Endothelial cell of umbilical vein (primary cell): ENCODE results near the gene H2BW1. TPM values are rescaled to one million over a fixed set of nuclear protein-coding genes. Genes with fewer than 3 reads are reported as not detected.
"Not testable (repeated sequence)": the region's sequence is repeated elsewhere in the genome, so short reads cannot be mapped to it uniquely, and the experiment has no call there.

Source experiments
- BruUV-seq: library from RNA; stranded (reverse); fragments of 400-500 nt; replicated peaks from 2 replicates; lab custom pipeline; 2021; lab: Mats Ljungman, UMichigan
- CTCF ChIA-PET: fragments of 300-600, 350-600 bp; sonication (Branson Sonifier 250); formaldehyde crosslinking; loops from one replicate; lab custom pipeline; 2021; ENCODE audit warnings: antibody characterized with exemption, inconsistent platforms; lab: Charles Lee
- POLR2A ChIA-PET: fragments of 300-600, 350-600 bp; sonication (Branson Sonifier 250); formaldehyde crosslinking; loops from one replicate; lab custom pipeline; 2021; ENCODE audit warnings: antibody characterized with exemption, inconsistent platforms; lab: Charles Lee
- DNase-seq: peaks from one replicate; pipeline ENCODE4 v3.0.0-alpha.2; 2011; ENCODE audit warnings: low read depth, low spot score
- FAIRE-seq: peaks from 2 replicates; lab custom pipeline; 2011; peaks lifted over from hg19 to GRCh38; lab: Jason Lieb, UNC
- H2AFZ ChIP-seq: 2 replicates; pipeline ENCODE4 v1.6.0; 2012; ENCODE audit warnings: low read depth, low read length, control low read depth, inconsistent platforms
- H3K27ac ChIP-seq: 2 replicates; pipeline ENCODE4 v1.5.1; 2011; ENCODE audit warnings: low read depth, mild to moderate bottlenecking, control low read depth, low read length, moderate library complexity; ENCODE audit not compliant: insufficient read depth
- H3K27me3 ChIP-seq, 2 experiments: 2 replicates each; pipeline versions ENCODE4 v1.6.0 to v1.6.1; 2011; ENCODE audit warnings: low read length in 2 of 2, mixed read lengths in 1 of 2; ENCODE audit not compliant: control insufficient read depth in 2 of 2, insufficient read depth in 2 of 2
- H3K36me3 ChIP-seq, 2 experiments: 2 replicates in 1 of 2; 3 replicates in 1 of 2; pipeline ENCODE4 v1.5.1; 2011; ENCODE audit warnings: low read length in 2 of 2, mild to moderate bottlenecking in 1 of 2, moderate library complexity in 1 of 2; ENCODE audit not compliant: control insufficient read depth in 2 of 2, insufficient read depth in 2 of 2; ENCODE audit errors: extremely low read depth in 1 of 2
- H3K4me1 ChIP-seq: 3 replicates; pipeline ENCODE4 v1.5.1; 2011; ENCODE audit warnings: mild to moderate bottlenecking, low read length; ENCODE audit not compliant: control insufficient read depth, insufficient read depth; ENCODE audit errors: extremely low read depth
- H3K4me2 ChIP-seq: 2 replicates; pipeline ENCODE4 v1.6.1; 2011; ENCODE audit warnings: low read length, control low read depth, mixed read lengths; ENCODE audit not compliant: insufficient read depth
- H3K4me3 ChIP-seq, 3 experiments: fragments of 200-600 bp in 1 of 3; sonication (generic), shearing (Covaris generic) in 1 of 3; replicated peaks in 1 of 3; 2 replicates each; pipeline ENCODE4 v1.5.1; 2011 to 2016; ENCODE audit warnings: control low read depth in 3 of 3, low read length in 3 of 3, mild to moderate bottlenecking in 2 of 3, inconsistent platforms in 1 of 3, low read depth in 1 of 3, moderate library complexity in 1 of 3; ENCODE audit not compliant: insufficient read depth in 1 of 3
- H3K79me2 ChIP-seq: 2 replicates; pipeline ENCODE4 v1.6.0; 2012; ENCODE audit warnings: low read length, inconsistent platforms; ENCODE audit not compliant: control insufficient read depth, insufficient read depth
- H3K9ac ChIP-seq: replicated peaks from 2 replicates; pipeline ENCODE3; 2011; ENCODE audit warnings: low read length, control low read depth; ENCODE audit not compliant: insufficient read depth; ENCODE audit errors: extremely low read depth
- H3K9me1 ChIP-seq: replicated peaks from 3 replicates; pipeline ENCODE4 v1.6.0; 2011; ENCODE audit warnings: mild to moderate bottlenecking, low read length; ENCODE audit not compliant: control insufficient read depth, insufficient read depth; ENCODE audit errors: extremely low read depth
- H3K9me3 ChIP-seq: replicated peaks from 2 replicates; pipeline ENCODE4 v1.5.1; 2012; ENCODE audit warnings: low read length, inconsistent platforms; ENCODE audit not compliant: control insufficient read depth, insufficient read depth
- H4K20me1 ChIP-seq: replicated peaks from 2 replicates; pipeline ENCODE3; 2011; ENCODE audit warnings: mild to moderate bottlenecking, low read length; ENCODE audit not compliant: control insufficient read depth, insufficient read depth; ENCODE audit errors: extremely low read depth
- EZH2 ChIP-seq: IDR thresholded peaks from 2 replicates; pipeline ENCODE4 v1.6.1; 2012; ENCODE audit warnings: borderline replicate concordance, low read depth, mild to moderate bottlenecking, moderate library complexity, low read length, inconsistent platforms; ENCODE audit not compliant: severe bottlenecking
- FOS ChIP-seq: IDR thresholded peaks from 2 replicates; pipeline ENCODE4 v1.6.1; 2011; ENCODE audit warnings: mild to moderate bottlenecking, low read length, moderate library complexity, borderline replicate concordance; ENCODE audit not compliant: insufficient read depth
- GATA2 ChIP-seq: IDR thresholded peaks from 2 replicates; pipeline ENCODE4 v1.7.0; 2011; ENCODE audit warnings: low read depth, mild to moderate bottlenecking, moderate library complexity, mixed read lengths, low read length; ENCODE audit not compliant: insufficient read length, insufficient read depth
- JUN ChIP-seq: IDR thresholded peaks from 2 replicates; pipeline ENCODE4 v1.6.1; 2011; ENCODE audit warnings: borderline replicate concordance, low read depth; ENCODE audit not compliant: insufficient read length, insufficient read depth
- MAX ChIP-seq: IDR thresholded peaks from 2 replicates; pipeline ENCODE4 v1.6.1; 2011; ENCODE audit not compliant: insufficient read depth, insufficient read length
- MYC ChIP-seq: IDR thresholded peaks from one replicate; pipeline ENCODE4 v1.6.1; 2011; ENCODE audit warnings: mild to moderate bottlenecking, low read depth, low read length
- POLR2A ChIP-seq: IDR thresholded peaks from 2 replicates; pipeline ENCODE4 v1.6.1; 2012; ENCODE audit warnings: low read depth, mild to moderate bottlenecking, control low read depth, low read length
- POLR2AphosphoS5 ChIP-seq: IDR thresholded peaks from 2 replicates; pipeline ENCODE4 v1.6.1; 2012; ENCODE audit warnings: low read depth, mild to moderate bottlenecking, control low read depth, low read length, moderate library complexity; ENCODE audit not compliant: insufficient read depth
- dilution Hi-C: fragments of 300-500 bp; cut with MboI; formaldehyde crosslinking; loops from one replicate; pipeline ENCODE4 v1.15.0; 2019; ENCODE audit warnings: low sequenced_read_pairs; ENCODE audit not compliant: extremely low pct_ligation_motif_present
- intact Hi-C: fragments of 100-400 bp; cut with micrococcal nuclease; formaldehyde crosslinking; loops from one replicate; pipeline ENCODE4 v1.10.0; 2022
- polyA plus RNA-seq, 4 experiments: library from polyadenylated mRNA; depleted of rRNA in 3 of 4; stranded (reverse) in 3 of 4; unstranded in 1 of 4; fragments of >200 nt; gene quantifications; 2 replicates each; pipeline versions ENCODE4 v1.2.1 to v1.2.3, GENCODE V29; 2011 to 2012; ENCODE audit warnings: missing spikeins in 1 of 4
- total RNA-seq: library from RNA; stranded (reverse); gene quantifications from 2 replicates; pipeline ENCODE4 v1.2.3, GENCODE V29; 2021
- TF ChIP-seq, protein P1 (sequence below), 2 donors: IDR thresholded peaks; 1 replicate in 1 of 2; 2 replicates in 1 of 2; pipeline ENCODE4 v1.5.1; 2011; ENCODE audit warnings: low read length in 2 of 2, mild to moderate bottlenecking in 2 of 2, moderate library complexity in 2 of 2, control low read depth in 1 of 2, inconsistent platforms in 1 of 2, low read depth in 1 of 2; ENCODE audit not compliant: insufficient read depth in 1 of 2; ENCODE audit errors: extremely low read depth in 1 of 2

H2BW1 gene
- total and polyA plus RNA-seq, 2 donors (not counting 3 experiments of a cell fraction or from before 2014, with no cell fraction given) = not detected

DNA sequence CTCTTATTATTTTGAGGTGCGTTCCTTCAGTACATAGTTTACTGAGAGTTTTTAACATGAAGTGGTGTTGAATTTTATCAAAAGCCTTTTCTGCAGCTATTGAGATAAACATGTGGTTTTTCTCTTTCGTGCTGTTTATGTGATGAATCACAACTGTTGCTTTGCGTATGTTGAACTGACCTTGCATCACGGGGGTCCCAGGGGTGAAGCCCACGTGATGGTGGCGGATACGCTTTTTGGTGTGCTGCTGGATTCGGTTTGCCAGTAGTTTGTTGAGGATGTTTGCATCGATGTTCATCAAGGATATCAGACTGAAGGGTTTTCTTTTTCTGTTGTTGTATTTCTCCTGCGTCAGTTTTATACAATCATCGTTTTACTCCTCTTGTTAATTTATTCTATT is 4.6 kb upstream of the H2BW1 start:
- dilution Hi-C loops (no loop called here), intact Hi-C loops (no loop called here)
- Histone ChIP-seq H3K9me3 (no peaks in the 10 kb centered on the region), H3K36me3 (no peaks in the 10 kb centered on the region), H3K27ac (no peak overlapping the region), H3K79me2 (no peaks in the 10 kb centered on the region), H3K9ac (no peak overlapping the region), H2AFZ (no peak overlapping the region), H3K4me2 (no peak overlapping the region), H4K20me1 (no peaks in the 10 kb centered on the region), H3K4me1 (no peaks in the 10 kb centered on the region), H3K27me3 (no peaks in the 10 kb centered on the region), H3K9me1 (no peaks in the 10 kb centered on the region), H3K4me3 (no peak overlapping the region)
- FAIRE-seq = no peak
- no peak for TF ChIP-seq FOS
- no peak for TF ChIP-seq JUN
- TF ChIP-seq, protein P1, sequence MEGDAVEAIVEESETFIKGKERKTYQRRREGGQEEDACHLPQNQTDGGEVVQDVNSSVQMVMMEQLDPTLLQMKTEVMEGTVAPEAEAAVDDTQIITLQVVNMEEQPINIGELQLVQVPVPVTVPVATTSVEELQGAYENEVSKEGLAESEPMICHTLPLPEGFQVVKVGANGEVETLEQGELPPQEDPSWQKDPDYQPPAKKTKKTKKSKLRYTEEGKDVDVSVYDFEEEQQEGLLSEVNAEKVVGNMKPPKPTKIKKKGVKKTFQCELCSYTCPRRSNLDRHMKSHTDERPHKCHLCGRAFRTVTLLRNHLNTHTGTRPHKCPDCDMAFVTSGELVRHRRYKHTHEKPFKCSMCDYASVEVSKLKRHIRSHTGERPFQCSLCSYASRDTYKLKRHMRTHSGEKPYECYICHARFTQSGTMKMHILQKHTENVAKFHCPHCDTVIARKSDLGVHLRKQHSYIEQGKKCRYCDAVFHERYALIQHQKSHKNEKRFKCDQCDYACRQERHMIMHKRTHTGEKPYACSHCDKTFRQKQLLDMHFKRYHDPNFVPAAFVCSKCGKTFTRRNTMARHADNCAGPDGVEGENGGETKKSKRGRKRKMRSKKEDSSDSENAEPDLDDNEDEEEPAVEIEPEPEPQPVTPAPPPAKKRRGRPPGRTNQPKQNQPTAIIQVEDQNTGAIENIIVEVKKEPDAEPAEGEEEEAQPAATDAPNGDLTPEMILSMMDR (IDR thresholded peaks at IDR 0.05; ENCODE audit: extremely low read depth in 1 of 2, insufficient read depth in 1 of 2, low read depth in 1 of 2, low read length in 2 of 2) = no peak
- TF ChIP-seq POLR2AphosphoS5 = no peak
- no peak for TF ChIP-seq GATA2
- TF ChIP-seq EZH2 = no peak
- no peak for TF ChIP-seq MYC
- no peak for TF ChIP-seq POLR2A
- no peak for TF ChIP-seq MAX
- CTCF ChIA-PET = no interaction called here
- DNase-seq = no peak
- POLR2A ChIA-PET = no interaction called here
- BruUV-seq = no TSS peak

- BruUV-seq, H3K27ac ChIP-seq, FAIRE-seq, H3K4me1 ChIP-seq, H3K36me3 ChIP-seq, H3K9me1 ChIP-seq, H3K4me2 ChIP-seq, H3K27me3 ChIP-seq, H3K4me3 ChIP-seq, H3K79me2 ChIP-seq, CTCF ChIA-PET, H4K20me1 ChIP-seq, dilution Hi-C loops, H3K9ac ChIP-seq, H2AFZ ChIP-seq, POLR2A ChIA-PET, H3K9me3 ChIP-seq, DNase-seq, intact Hi-C loops: not testable (repeated sequence)
Measured at GRCh38 chrX:104015576-104015975, 2.1 kb upstream of the H2BW1 start.
